WERI-Rb-1 (cell line): ENCODE results near the gene CLNK.

ENCODE experiments used
- DNase-seq: peaks from one replicate; pipeline ENCODE4 v3.0.0-alpha.2; 2020
- H3K27ac ChIP-seq: fragments of 250-450 bp; sonication (Bioruptor Pico); 2 replicates; pipeline ENCODE4 v1.5.1; 2020; ENCODE audit warnings: mild to moderate bottlenecking, moderate library complexity
- H3K27me3 ChIP-seq: fragments of 250-450 bp; sonication (Bioruptor Pico); 2 replicates; pipeline ENCODE4 v1.5.1; 2021; ENCODE audit warnings: mild to moderate bottlenecking, low read depth, moderate library complexity; ENCODE audit not compliant: insufficient read depth, severe bottlenecking
- H3K36me3 ChIP-seq: fragments of 250-450 bp; sonication (Bioruptor Pico); 2 replicates; pipeline ENCODE4 v1.5.1; 2020; ENCODE audit warnings: mild to moderate bottlenecking, moderate library complexity
- H3K4me3 ChIP-seq: 2 replicates; pipeline ENCODE4 v1.5.1; 2011; ENCODE audit warnings: low read depth, mild to moderate bottlenecking, control low read depth, low read length
- H3K9me3 ChIP-seq: fragments of 250-450 bp; sonication (Bioruptor Pico); 2 replicates; pipeline ENCODE4 v1.5.1; 2021; ENCODE audit warnings: mild to moderate bottlenecking, moderate library complexity; ENCODE audit not compliant: severe bottlenecking
- TF ChIP-seq, protein P1 (sequence below): IDR thresholded peaks from 2 replicates; pipeline ENCODE4 v1.5.1; 2011; ENCODE audit warnings: low read depth, mild to moderate bottlenecking, control low read depth, inconsistent platforms, low read length

CLNK gene

GRCh38 chr4:10706236-10706635 is 21.7 kb upstream of the CLNK start:
- Histone ChIP-seq H3K36me3 (no peaks in the 10 kb centered on the region), H3K27ac (no peak overlapping the region), H3K9me3 (no peaks in the 10 kb centered on the region), H3K4me3 (no peak overlapping the region), H3K27me3 (no peaks in the 10 kb centered on the region)
- TF ChIP-seq, protein P1, sequence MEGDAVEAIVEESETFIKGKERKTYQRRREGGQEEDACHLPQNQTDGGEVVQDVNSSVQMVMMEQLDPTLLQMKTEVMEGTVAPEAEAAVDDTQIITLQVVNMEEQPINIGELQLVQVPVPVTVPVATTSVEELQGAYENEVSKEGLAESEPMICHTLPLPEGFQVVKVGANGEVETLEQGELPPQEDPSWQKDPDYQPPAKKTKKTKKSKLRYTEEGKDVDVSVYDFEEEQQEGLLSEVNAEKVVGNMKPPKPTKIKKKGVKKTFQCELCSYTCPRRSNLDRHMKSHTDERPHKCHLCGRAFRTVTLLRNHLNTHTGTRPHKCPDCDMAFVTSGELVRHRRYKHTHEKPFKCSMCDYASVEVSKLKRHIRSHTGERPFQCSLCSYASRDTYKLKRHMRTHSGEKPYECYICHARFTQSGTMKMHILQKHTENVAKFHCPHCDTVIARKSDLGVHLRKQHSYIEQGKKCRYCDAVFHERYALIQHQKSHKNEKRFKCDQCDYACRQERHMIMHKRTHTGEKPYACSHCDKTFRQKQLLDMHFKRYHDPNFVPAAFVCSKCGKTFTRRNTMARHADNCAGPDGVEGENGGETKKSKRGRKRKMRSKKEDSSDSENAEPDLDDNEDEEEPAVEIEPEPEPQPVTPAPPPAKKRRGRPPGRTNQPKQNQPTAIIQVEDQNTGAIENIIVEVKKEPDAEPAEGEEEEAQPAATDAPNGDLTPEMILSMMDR, result no peak
- DNase-seq, result no peak

DNA sequence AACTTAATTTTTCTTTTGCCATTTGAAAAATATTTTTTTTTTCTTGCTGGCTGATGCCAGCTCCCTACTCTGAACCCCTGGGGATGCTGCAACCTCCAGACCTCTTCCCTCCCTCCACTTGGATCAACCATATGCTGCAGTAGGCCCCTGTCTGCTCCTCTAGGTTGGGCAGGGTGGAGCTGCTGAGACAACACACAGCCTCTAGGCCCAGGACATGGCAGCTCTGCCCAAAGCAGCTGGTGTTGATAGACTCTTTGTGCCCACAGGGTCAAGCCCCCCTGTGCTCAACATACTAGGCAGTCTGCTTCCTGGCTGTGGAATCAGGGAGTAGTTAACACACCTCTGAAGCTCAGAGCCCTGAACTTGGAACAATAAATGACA is 19.9 kb upstream of the CLNK start:
- Histone ChIP-seq H3K4me3 (no peak overlapping the region), H3K27ac (no peak overlapping the region), H3K36me3 (no peaks in the 10 kb centered on the region), H3K9me3 (no peaks in the 10 kb centered on the region), H3K27me3 (no peaks in the 10 kb centered on the region)
- TF ChIP-seq, protein P1, result no peak
- no peak for DNase-seq

- TF ChIP-seq, protein P1, result no peak
- no peaks in the 10 kb centered on the region for H3K9me3 ChIP-seq
- H3K4me3 ChIP-seq, result no peak overlapping the region
- no peaks in the 10 kb centered on the region for H3K36me3 ChIP-seq
- no peak overlapping the region for H3K27ac ChIP-seq
- no peaks in the 10 kb centered on the region for H3K27me3 ChIP-seq
- no peak for DNase-seq
Observed at GRCh38 chr4:10703766-10704429, 19.3 kb upstream of the CLNK start.

DNA sequence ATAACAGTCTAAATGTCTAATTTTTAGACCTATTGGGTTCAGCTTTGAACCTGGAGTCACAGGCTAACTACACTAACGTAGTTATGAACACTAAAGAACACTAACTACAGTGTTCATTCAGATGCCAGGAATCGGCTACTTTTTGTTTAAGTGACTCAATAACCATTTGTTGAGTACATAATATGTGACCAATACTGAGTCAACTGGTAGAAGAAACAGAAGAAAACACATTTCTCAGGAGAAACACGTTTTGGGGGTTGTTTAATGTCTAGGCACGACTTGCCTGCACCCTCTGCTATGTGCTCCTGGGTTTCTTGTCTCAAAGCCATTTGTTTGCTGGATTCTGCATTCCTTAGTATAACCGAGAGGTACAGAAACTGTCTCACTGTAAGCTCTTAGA is 18.6 kb upstream of the CLNK start:
- no peak for DNase-seq
- no peak overlapping the region for H3K4me3 ChIP-seq
- no peak overlapping the region for H3K27ac ChIP-seq
- TF ChIP-seq, protein P1, result no peak
- peaks cover 2% of the 10 kb centered on the region for H3K9me3 ChIP-seq
- H3K36me3 ChIP-seq, result no peaks in the 10 kb centered on the region
- no peaks in the 10 kb centered on the region for H3K27me3 ChIP-seq

DNA sequence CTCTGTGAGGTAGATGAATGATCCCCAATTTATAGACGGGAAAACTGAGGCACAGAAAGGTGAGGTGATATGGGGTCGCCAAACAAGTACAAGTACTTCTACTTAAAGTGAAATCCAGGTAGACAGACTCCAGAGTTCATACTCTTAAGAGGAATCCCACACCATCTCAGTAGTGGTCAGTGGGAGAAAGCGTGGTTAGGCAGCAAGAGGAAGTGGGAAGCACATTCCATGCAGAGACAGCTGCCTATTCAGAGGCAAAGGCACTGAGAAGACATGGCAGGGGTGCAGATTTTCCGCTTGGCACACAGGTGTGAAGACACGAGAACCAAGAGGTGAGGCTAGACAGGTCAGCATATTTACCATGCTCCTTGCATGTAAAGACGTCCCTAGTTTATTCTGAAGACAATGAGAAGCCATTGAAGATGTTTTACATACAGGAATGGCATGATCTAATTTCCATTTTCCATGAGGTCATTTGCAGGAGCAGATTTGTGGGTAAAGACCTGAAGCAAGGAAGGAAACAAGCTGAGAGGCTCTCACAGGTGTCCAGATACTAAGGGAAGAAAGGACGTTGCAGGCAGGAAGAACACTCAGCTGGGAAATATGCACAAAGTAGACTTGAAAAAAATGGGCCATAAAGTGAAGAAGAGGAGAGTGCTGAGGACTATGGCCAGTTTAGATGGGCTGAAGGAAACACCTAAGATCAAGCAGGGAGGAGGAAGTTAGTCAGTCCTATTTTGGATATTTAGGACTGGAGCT is 17.3 kb upstream of the CLNK start:
- DNase-seq, result no peak
- Histone ChIP-seq H3K4me3 (no peak overlapping the region), H3K27me3 (no peaks in the 10 kb centered on the region), H3K9me3 (peaks cover 2% of the 10 kb centered on the region), H3K27ac (no peak overlapping the region), H3K36me3 (no peaks in the 10 kb centered on the region)
- TF ChIP-seq, protein P1, result no peak
